Dendritic cell treated with granulocyte-macrophage colony-stimulating factor and Interleukin-4, amounts not matched to agents 40 ng/mL and 50 ng/mL, for 4 days (primary cell): ENCODE measurements around the gene PTPRN2.
A peak's percentile ranks its signal among the peaks of the same experiment; 100 is the strongest.

ENCODE experiments used
- H3K27ac Mint-ChIP-seq: one replicate; pipeline ENCODE4 v1.8.0; 2022; ENCODE audit warnings: mild to moderate bottlenecking, mixed read lengths
- H3K27me3 Mint-ChIP-seq: one replicate; pipeline ENCODE4 v1.8.0; 2022; ENCODE audit warnings: mild to moderate bottlenecking, mixed read lengths
- H3K36me3 Mint-ChIP-seq: one replicate; pipeline ENCODE4 v1.8.0; 2022; ENCODE audit warnings: low read depth, mixed read lengths
- H3K4me1 Mint-ChIP-seq: one replicate; pipeline ENCODE4 v1.8.0; 2022; ENCODE audit warnings: low read depth, mixed read lengths
- H3K4me3 Mint-ChIP-seq: one replicate; pipeline ENCODE4 v1.8.0; 2022; ENCODE audit warnings: mild to moderate bottlenecking, moderate library complexity, mixed read lengths
- H3K9me3 Mint-ChIP-seq: one replicate; pipeline ENCODE4 v1.8.0; 2022; ENCODE audit warnings: mixed read lengths
- intact Hi-C: fragments of 100-400 bp; cut with micrococcal nuclease; formaldehyde crosslinking; loops from one replicate; pipeline ENCODE4 v1.15.0; 2022

PTPRN2 gene

GRCh38 chr7:157873664-157874063, 714.0 kb downstream of the PTPRN2 start:
- Mint-ChIP-seq H3K9me3 (peaks cover 9% of the 10 kb centered on the region), H3K4me3 (no peak overlapping the region), H3K36me3 (no peaks in the 10 kb centered on the region), H3K4me1 (peaks cover 26% of the 10 kb centered on the region), H3K27ac (no peak overlapping the region), H3K27me3 (peaks cover 47% of the 10 kb centered on the region)
- intact Hi-C loops: no loop called here

GRCh38 chr7:157873181-157873580, 714.4 kb downstream of the PTPRN2 start:
- H3K4me3 Mint-ChIP-seq: no peak overlapping the region
- H3K27ac Mint-ChIP-seq: no peak overlapping the region
- peaks cover 49% of the 10 kb centered on the region for H3K27me3 Mint-ChIP-seq
- intact Hi-C loops: no loop called here
- H3K36me3 Mint-ChIP-seq: no peaks in the 10 kb centered on the region
- H3K4me1 Mint-ChIP-seq: peaks cover 26% of the 10 kb centered on the region
- peaks cover 9% of the 10 kb centered on the region for H3K9me3 Mint-ChIP-seq

- peaks cover 13% of the 10 kb centered on the region for H3K9me3 Mint-ChIP-seq
- peaks cover 26% of the 10 kb centered on the region for H3K4me1 Mint-ChIP-seq
- no peak overlapping the region for H3K4me3 Mint-ChIP-seq
- peak overlapping the region; percentile 23 for H3K27ac Mint-ChIP-seq
- H3K27me3 Mint-ChIP-seq: peaks cover 51% of the 10 kb centered on the region
- intact Hi-C loops: no loop called here
- no peaks in the 10 kb centered on the region for H3K36me3 Mint-ChIP-seq
Measured at GRCh38 chr7:157872447-157872846, 715.2 kb downstream of the PTPRN2 start.

- Mint-ChIP-seq H3K4me3 (no peak overlapping the region), H3K27ac (no peak overlapping the region), H3K4me1 (peaks cover 26% of the 10 kb centered on the region), H3K27me3 (peaks cover 51% of the 10 kb centered on the region), H3K36me3 (no peaks in the 10 kb centered on the region), H3K9me3 (peaks cover 14% of the 10 kb centered on the region)
- intact Hi-C loops: no loop called here
Measured at GRCh38 chr7:157871681-157872080, 715.9 kb downstream of the PTPRN2 start.

- intact Hi-C loops: no loop called here
- Mint-ChIP-seq H3K4me1 (peaks cover 26% of the 10 kb centered on the region), H3K9me3 (peaks cover 14% of the 10 kb centered on the region), H3K27ac (no peak overlapping the region), H3K36me3 (no peaks in the 10 kb centered on the region), H3K4me3 (no peak overlapping the region), H3K27me3 (peaks cover 45% of the 10 kb centered on the region)
Measured at GRCh38 chr7:157870644-157871290, 716.9 kb downstream of the PTPRN2 start.

GRCh38 chr7:157869793-157870192, 717.8 kb downstream of the PTPRN2 start:
- H3K27me3 Mint-ChIP-seq: peaks cover 38% of the 10 kb centered on the region
- intact Hi-C loops: no loop called here
- H3K36me3 Mint-ChIP-seq: peaks cover 9% of the 10 kb centered on the region
- H3K27ac Mint-ChIP-seq: no peak overlapping the region
- peaks cover 20% of the 10 kb centered on the region for H3K4me1 Mint-ChIP-seq
- no peak overlapping the region for H3K4me3 Mint-ChIP-seq
- H3K9me3 Mint-ChIP-seq: peaks cover 14% of the 10 kb centered on the region

GRCh38 chr7:157867685-157868305, 719.8 kb downstream of the PTPRN2 start:
- intact Hi-C loops: no loop called here
- H3K4me1 Mint-ChIP-seq: peaks cover 6% of the 10 kb centered on the region
- H3K27me3 Mint-ChIP-seq: peaks cover 21% of the 10 kb centered on the region
- H3K4me3 Mint-ChIP-seq: no peak overlapping the region
- H3K27ac Mint-ChIP-seq: no peak overlapping the region
- H3K36me3 Mint-ChIP-seq: peaks cover 28% of the 10 kb centered on the region
- peaks cover 14% of the 10 kb centered on the region for H3K9me3 Mint-ChIP-seq

GRCh38 chr7:157866336-157866924, 721.2 kb downstream of the PTPRN2 start:
- intact Hi-C loops: no loop called here
- Mint-ChIP-seq H3K4me3 (no peak overlapping the region), H3K27me3 (peaks cover 14% of the 10 kb centered on the region), H3K4me1 (no peaks in the 10 kb centered on the region), H3K36me3 (peaks cover 37% of the 10 kb centered on the region), H3K9me3 (peaks cover 14% of the 10 kb centered on the region), H3K27ac (no peak overlapping the region)

- H3K4me1 Mint-ChIP-seq: no peaks in the 10 kb centered on the region
- intact Hi-C loops: no loop called here
- peaks cover 11% of the 10 kb centered on the region for H3K27me3 Mint-ChIP-seq
- H3K4me3 Mint-ChIP-seq: no peak overlapping the region
- peaks cover 14% of the 10 kb centered on the region for H3K9me3 Mint-ChIP-seq
- H3K27ac Mint-ChIP-seq: no peak overlapping the region
- peaks cover 46% of the 10 kb centered on the region for H3K36me3 Mint-ChIP-seq
Measured at GRCh38 chr7:157865351-157866165, 722.1 kb downstream of the PTPRN2 start.

- Mint-ChIP-seq H3K4me1 (peaks cover 4% of the 10 kb centered on the region), H3K27me3 (peaks cover 7% of the 10 kb centered on the region), H3K36me3 (peaks cover 51% of the 10 kb centered on the region), H3K9me3 (peaks cover 10% of the 10 kb centered on the region), H3K27ac (no peak overlapping the region), H3K4me3 (no peak overlapping the region)
- intact Hi-C loops: no loop called here
Measured at GRCh38 chr7:157864911-157865310, 722.7 kb downstream of the PTPRN2 start.

- no peak overlapping the region for H3K27ac Mint-ChIP-seq
- peaks cover 5% of the 10 kb centered on the region for H3K9me3 Mint-ChIP-seq
- H3K4me3 Mint-ChIP-seq: no peak overlapping the region
- intact Hi-C loops: no loop called here
- H3K36me3 Mint-ChIP-seq: peaks cover 54% of the 10 kb centered on the region
- H3K27me3 Mint-ChIP-seq: peaks cover 5% of the 10 kb centered on the region
- H3K4me1 Mint-ChIP-seq: peaks cover 7% of the 10 kb centered on the region
Measured at GRCh38 chr7:157863906-157864810, 723.5 kb downstream of the PTPRN2 start.

- Mint-ChIP-seq H3K9me3 (peaks cover 5% of the 10 kb centered on the region), H3K27ac (no peak overlapping the region), H3K36me3 (peaks cover 54% of the 10 kb centered on the region), H3K4me3 (no peak overlapping the region), H3K4me1 (peaks cover 7% of the 10 kb centered on the region), H3K27me3 (peaks cover 1% of the 10 kb centered on the region)
- intact Hi-C loops: no loop called here
Measured at GRCh38 chr7:157863176-157863575, 724.4 kb downstream of the PTPRN2 start.

- Mint-ChIP-seq H3K4me1 (peaks cover 9% of the 10 kb centered on the region), H3K4me3 (no peak overlapping the region), H3K27ac (no peak overlapping the region), H3K9me3 (peaks cover 4% of the 10 kb centered on the region), H3K36me3 (peaks cover 57% of the 10 kb centered on the region), H3K27me3 (no peaks in the 10 kb centered on the region)
- intact Hi-C loops: no loop called here
Measured at GRCh38 chr7:157862731-157863130, 724.9 kb downstream of the PTPRN2 start.
